Peyer's patch (tissue), 4 donors: ENCODE data around the gene PHC2. TPM values are rescaled to one million over a fixed set of nuclear protein-coding genes. Genes with fewer than 3 reads are reported as not detected.

Source experiments
- DNase-seq, 3 donors: peaks; one replicate each; pipeline ENCODE4 v3.0.0-alpha.2; 2017 to 2019
- H3K27ac ChIP-seq, 4 donors: fragments of 200-600 bp; sonication (generic); one replicate each; pipeline ENCODE4 v1.5.1; 2016 to 2019
- H3K27me3 ChIP-seq, 2 donors: fragments of 200-600 bp; sonication (generic); one replicate each; pipeline ENCODE4 v1.5.1; 2019
- H3K36me3 ChIP-seq, 3 donors: fragments of 200-600 bp; sonication (generic); one replicate each; pipeline ENCODE4 v1.5.1; 2016 to 2019
- H3K4me1 ChIP-seq, 4 donors: fragments of 200-600 bp; sonication (generic); one replicate each; pipeline ENCODE4 v1.5.1; 2016 to 2019
- H3K4me3 ChIP-seq, 4 donors: fragments of 200-600 bp; sonication (generic); 1 replicate in 3 of 4; 2 replicates in 1 of 4; pipeline ENCODE4 v1.5.1; 2016 to 2019; ENCODE audit warnings: mild to moderate bottlenecking in 1 of 4
- H3K9me3 ChIP-seq, 4 donors: fragments of 200-600 bp; sonication (generic); one replicate each; pipeline ENCODE4 v1.5.1; 2016 to 2019; ENCODE audit warnings: mild to moderate bottlenecking in 1 of 4
- POLR2A ChIP-seq, 2 donors: fragments of 450-650 bp; IDR thresholded peaks; one replicate each; pipeline ENCODE4 v1.5.1; 2017; ENCODE audit warnings: antibody characterized with exemption in 2 of 2, mild to moderate bottlenecking in 2 of 2, moderate library complexity in 2 of 2
- total RNA-seq, 4 donors: library from RNA; depleted of rRNA; stranded (reverse); fragments of >200 nt; gene quantifications; one replicate each; pipeline ENCODE4 v1.1.0, GENCODE V29; 2016
- TF ChIP-seq, protein P1 (sequence below), 6 experiments: fragments of 450-650 bp in 4 of 6; fragments of 200-600 bp in 2 of 6; sonication (generic) in 1 of 6; IDR thresholded peaks; one replicate each; pipeline ENCODE4 v1.5.1; 2017 to 2019; ENCODE audit warnings: antibody characterized with exemption in 6 of 6, mild to moderate bottlenecking in 3 of 6, moderate library complexity in 1 of 6

PHC2 gene
- total RNA-seq, 4 donors from 2014 or later, result 50.3 to 71.1 (median 65.9) TPM

DNA sequence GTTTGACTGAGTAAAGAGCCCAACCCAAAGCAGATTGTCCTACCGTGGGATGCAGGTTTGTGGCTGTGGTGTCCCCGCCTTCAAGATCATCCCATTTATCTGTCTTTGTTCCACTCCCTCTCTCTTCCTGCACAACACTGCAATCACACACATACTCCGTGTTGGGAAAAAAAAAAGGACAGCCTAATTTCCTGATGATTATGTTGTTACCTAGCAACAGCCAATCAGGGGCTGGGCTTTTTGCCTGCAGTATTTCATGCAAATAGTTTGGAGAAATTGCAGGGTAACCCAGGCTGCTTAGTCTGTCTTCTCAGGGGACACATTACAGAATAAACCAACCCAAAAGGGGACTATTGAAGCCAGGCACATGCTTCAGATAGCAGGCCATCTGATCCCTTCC lies 38.3 kb downstream of the PHC2 start:
- no peaks in the 10 kb centered on the region for H3K36me3 ChIP-seq
- TF ChIP-seq POLR2A (IDR thresholded peaks at IDR 0.05), result no peak
- no peak overlapping the region for H3K4me3 ChIP-seq
- no peak overlapping the region for H3K27ac ChIP-seq
- H3K4me1 ChIP-seq, result peaks cover 0 to 7% (median 0%) of the 10 kb centered on the region in 4 donors
- no peak for DNase-seq
- no peaks in the 10 kb centered on the region for H3K27me3 ChIP-seq
- no peaks in the 10 kb centered on the region for H3K9me3 ChIP-seq

DNA sequence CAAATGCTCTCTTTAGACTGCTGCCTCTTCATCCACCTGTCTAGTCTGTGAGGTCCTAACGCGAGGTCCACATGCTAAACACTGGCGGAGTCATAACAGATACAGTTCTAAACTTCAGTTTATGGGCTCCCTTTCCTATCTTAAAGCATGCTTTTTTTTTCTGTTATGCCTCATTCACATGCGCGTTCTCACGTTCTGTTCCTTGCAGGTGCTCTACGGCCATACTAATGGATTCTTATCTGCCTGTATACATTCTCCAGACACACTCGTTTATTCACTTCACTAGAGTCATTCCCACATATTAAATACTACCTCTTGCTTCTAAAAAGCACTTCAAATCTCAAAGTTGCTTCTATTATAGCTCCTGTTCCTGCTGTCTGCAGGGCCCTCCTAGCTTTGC lies 38.7 kb downstream of the PHC2 start:
- DNase-seq, result no peak
- TF ChIP-seq, protein P1, sequence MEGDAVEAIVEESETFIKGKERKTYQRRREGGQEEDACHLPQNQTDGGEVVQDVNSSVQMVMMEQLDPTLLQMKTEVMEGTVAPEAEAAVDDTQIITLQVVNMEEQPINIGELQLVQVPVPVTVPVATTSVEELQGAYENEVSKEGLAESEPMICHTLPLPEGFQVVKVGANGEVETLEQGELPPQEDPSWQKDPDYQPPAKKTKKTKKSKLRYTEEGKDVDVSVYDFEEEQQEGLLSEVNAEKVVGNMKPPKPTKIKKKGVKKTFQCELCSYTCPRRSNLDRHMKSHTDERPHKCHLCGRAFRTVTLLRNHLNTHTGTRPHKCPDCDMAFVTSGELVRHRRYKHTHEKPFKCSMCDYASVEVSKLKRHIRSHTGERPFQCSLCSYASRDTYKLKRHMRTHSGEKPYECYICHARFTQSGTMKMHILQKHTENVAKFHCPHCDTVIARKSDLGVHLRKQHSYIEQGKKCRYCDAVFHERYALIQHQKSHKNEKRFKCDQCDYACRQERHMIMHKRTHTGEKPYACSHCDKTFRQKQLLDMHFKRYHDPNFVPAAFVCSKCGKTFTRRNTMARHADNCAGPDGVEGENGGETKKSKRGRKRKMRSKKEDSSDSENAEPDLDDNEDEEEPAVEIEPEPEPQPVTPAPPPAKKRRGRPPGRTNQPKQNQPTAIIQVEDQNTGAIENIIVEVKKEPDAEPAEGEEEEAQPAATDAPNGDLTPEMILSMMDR (IDR thresholded peaks at IDR 0.05), result no peak
- no peak for TF ChIP-seq POLR2A (IDR thresholded peaks at IDR 0.05)
- Histone ChIP-seq H3K36me3 (no peaks in the 10 kb centered on the region), H3K4me1 (peaks cover 0 to 10% (median 0%) of the 10 kb centered on the region in 4 donors), H3K27me3 (no peaks in the 10 kb centered on the region), H3K27ac (no peak overlapping the region), H3K9me3 (no peaks in the 10 kb centered on the region), H3K4me3 (no peak overlapping the region)

DNA sequence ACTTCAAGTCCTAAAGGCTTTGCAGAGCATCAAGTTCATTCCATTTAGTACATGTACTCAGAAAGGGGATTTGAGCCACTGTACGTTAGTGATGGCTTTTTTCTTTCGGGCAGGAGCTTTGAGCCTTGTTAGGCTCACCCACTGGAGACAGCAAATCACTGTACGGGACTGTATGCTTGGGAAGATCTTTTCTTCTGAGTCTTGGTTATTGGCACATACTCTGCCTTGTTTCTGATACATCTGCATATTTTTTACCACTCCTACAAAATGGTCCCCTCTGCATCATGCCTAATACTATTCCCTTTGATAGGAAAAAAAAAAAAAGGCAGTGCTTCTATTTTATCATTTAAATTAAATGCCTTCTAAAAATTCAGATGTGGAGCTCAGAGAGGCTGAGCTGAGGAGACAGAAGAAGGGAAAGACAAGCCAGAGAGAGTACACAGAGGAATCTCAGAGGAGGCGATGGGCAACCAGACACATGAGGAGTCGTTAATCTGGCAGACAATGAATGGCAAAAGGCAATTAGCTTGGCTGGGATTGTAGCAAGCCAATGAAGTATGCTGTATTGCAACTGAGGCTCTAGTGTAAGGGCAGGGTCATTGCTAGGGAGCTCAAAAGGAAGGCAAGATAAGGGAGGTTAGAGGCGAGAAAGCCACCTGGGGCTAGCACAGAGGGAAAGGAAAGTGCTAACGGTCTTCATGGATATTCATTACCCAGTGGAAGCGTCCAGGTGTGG lies 39.4 kb downstream of the PHC2 start:
- H3K9me3 ChIP-seq, result no peaks in the 10 kb centered on the region
- H3K4me1 ChIP-seq, result peaks cover 0 to 12% (median 0%) of the 10 kb centered on the region in 4 donors
- no peak overlapping the region for H3K27ac ChIP-seq
- no peaks in the 10 kb centered on the region for H3K27me3 ChIP-seq
- TF ChIP-seq, protein P1 (IDR thresholded peaks at IDR 0.05), result no peak
- TF ChIP-seq POLR2A (IDR thresholded peaks at IDR 0.05), result no peak
- H3K4me3 ChIP-seq, result no peak overlapping the region
- DNase-seq, result no peak
- no peaks in the 10 kb centered on the region for H3K36me3 ChIP-seq

DNA sequence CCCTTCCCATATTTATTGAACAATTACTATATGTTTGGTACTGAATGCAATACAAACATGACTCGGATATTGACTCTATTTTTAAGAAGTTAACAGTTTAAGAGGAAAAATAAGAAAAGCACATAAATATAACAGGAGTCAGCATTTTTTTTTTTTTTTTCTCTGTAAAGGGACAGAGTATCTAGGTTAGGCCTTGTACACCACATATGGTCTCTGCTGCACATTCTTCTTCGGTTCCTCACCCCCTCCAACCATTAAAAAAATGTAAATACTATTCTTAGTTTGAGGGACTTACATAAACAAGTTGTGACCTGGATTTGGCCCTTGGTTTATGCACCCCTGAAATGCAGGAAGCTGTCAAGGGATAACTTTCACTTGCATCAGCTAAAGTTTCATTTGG lies 40.4 kb downstream of the PHC2 start:
- Histone ChIP-seq H3K4me3 (no peak overlapping the region), H3K27ac (no peak overlapping the region), H3K27me3 (no peaks in the 10 kb centered on the region), H3K9me3 (no peaks in the 10 kb centered on the region), H3K36me3 (no peaks in the 10 kb centered on the region), H3K4me1 (peaks cover 0 to 12% (median 0%) of the 10 kb centered on the region in 4 donors)
- TF ChIP-seq, protein P1 (IDR thresholded peaks at IDR 0.05), result no peak
- TF ChIP-seq POLR2A (IDR thresholded peaks at IDR 0.05), result no peak
- no peak for DNase-seq

DNA sequence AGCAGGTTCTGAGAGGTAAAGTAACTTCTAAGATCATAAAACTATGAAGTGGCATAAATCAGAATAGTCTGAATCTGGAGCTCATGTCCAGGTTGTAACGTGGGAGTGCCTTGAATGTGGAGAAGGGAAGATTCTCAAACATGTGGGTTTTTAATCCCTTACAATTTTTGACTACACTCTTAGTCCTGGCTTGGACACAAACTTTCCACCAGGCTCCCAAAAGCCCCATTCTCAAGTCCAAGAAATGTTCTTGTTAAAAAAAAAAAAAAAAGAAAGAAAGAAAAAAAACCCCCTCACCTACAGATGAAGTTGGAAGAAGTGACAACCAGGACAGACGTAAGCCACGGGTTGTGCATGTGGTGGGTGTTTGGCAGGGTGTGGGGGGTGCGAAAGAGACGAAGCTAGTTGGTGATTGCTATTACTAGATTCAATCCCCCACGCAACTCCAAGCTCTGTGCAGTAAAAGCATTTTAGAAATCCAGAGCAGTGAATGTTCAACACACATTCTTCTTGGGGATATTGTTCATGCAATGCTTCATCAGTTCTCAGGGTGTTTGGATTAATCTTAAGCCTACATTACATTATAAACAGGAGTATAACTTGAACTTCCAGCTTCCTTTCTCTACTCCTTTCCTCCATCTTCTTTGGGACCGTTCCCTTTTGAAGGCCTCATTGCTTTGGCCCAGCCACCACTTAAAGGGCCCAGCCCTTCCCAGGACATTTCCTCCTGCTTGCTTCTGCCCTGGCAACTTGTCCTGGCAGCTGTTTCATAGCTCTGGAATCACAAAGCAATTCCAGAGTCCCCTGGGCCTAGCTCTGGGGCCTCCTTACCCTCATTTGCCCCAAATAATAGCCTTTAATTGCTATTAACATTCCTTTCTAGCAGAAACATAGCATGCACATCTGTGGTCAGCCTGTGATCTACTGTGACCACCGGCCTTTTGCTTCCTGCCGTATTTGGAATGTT lies 41.8 kb downstream of the PHC2 start:
- H3K36me3 ChIP-seq, result no peaks in the 10 kb centered on the region
- no peak overlapping the region for H3K4me3 ChIP-seq
- no peaks in the 10 kb centered on the region for H3K27me3 ChIP-seq
- no peaks in the 10 kb centered on the region for H3K9me3 ChIP-seq
- peaks cover 0 to 20% (median 0%) of the 10 kb centered on the region in 4 donors for H3K4me1 ChIP-seq
- TF ChIP-seq, protein P1 (IDR thresholded peaks at IDR 0.05), result no peak
- TF ChIP-seq POLR2A (IDR thresholded peaks at IDR 0.05), result no peak
- peak overlapping the region in 3 of 4 donors; percentile 10 to 43 (median 21) for H3K27ac ChIP-seq
- DNase-seq, result no peak

DNA sequence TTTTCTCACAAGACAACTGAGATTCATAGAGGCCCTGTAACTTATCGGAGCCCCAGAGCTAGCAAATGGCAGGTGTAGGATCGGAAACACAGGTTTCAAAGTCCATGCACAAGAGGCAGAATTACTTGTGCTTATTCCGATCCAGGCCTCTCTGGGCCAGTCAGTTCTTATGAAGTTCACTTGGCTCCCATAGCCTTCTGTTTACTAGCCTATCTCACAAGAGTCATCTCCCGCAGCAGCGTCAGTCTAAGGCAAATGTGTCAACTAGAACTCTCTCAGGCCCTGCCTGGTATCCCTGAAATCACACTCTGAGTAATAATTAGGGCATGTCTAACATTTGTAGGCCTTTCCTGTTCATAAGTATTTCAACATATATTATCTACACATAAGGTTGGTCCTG lies 43.3 kb downstream of the PHC2 start:
- Histone ChIP-seq H3K27ac (no peak overlapping the region), H3K4me3 (no peak overlapping the region), H3K4me1 (peaks cover 0 to 23% (median 0%) of the 10 kb centered on the region in 4 donors), H3K9me3 (no peaks in the 10 kb centered on the region), H3K36me3 (no peaks in the 10 kb centered on the region), H3K27me3 (no peaks in the 10 kb centered on the region)
- TF ChIP-seq, protein P1 (IDR thresholded peaks at IDR 0.05), result no peak
- TF ChIP-seq POLR2A (IDR thresholded peaks at IDR 0.05), result no peak
- no peak for DNase-seq
